ENCODE results near the gene IQCM.
"Not testable (repeated sequence)": the region's sequence is repeated elsewhere in the genome, so short reads cannot be mapped to it uniquely, and the experiment has no call there.

IQCM gene

DNA sequence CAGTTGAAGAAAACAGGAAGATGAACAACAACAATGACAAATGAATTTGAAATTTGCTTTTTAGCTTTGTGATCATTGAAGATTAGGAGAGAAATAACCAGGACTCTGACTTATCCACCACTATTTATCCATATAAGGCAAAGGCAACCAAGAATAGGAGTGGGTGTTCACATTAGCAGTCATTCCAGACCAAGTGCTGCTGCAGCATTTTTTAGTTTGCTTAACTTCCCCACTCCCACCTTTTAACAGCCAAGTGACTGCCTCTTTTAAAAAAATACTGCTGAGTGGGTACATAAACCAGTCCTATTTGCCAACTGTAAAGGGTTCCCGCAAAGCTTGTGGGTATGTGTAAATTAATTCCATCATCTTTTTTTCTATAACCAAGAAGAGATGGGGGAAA is 230.9 kb downstream of the IQCM start:
- DNase-seq (ENCODE audit: low read depth), result no peak

DNA sequence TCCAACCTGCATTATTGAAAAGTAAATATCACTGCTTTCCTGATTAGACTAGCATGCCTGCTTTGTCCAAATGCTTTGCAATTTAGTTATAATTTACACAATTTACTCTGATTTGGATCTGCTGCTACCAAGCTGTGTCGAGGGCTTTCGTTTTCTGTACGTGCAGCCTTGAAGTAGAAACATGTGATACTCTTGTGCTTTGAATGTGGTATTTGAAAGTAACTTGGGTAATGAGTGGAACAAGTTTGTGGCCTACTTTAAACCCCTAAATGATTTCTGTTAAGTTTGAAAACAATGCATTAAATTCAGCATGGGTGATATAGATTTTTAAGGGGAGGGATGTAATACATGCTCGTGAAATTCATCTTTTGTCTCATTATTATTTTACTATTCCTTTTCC is 240.7 kb downstream of the IQCM start:
- DNase-seq (ENCODE audit: low read depth), result no peak

DNA sequence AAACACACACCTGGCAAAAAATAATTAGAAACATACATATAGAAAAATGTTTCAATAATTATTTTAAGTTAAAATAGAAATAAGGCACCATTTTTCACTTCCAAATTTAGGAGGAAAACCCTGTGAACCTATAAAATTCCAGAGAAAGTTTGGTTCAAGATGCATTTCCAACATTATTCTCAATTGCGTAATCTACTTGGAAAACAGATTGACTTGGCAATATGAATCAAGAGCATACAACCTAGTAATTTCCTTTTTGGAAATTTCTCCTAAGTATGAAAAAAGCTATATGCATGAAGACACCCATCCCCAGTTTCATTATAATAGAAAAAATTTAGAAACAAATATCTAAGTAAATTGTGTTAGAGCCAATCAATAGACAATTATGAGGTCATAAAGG is 242.9 kb downstream of the IQCM start:
- DNase-seq (ENCODE audit: low read depth), result no peak

DNA sequence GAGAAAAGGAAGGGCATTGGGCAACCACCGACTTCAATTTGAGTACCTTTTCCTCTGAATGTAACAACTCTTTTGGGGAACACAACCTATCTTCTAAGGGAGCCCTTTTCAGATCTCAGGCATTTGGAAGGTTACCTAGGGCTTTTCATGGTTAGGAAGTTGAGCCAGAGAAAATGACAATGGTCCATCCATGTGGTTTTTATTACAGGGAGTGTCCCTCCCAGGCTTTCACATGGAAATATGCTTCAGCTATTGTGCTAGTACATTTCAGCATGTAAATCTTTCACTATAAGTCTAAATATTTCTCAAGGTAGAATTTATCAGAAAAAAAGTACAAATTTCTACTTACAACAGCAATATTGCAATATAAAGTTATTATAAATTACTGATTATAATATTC is 259.8 kb downstream of the IQCM start:
- no peak for DNase-seq (ENCODE audit: low read depth)

DNA sequence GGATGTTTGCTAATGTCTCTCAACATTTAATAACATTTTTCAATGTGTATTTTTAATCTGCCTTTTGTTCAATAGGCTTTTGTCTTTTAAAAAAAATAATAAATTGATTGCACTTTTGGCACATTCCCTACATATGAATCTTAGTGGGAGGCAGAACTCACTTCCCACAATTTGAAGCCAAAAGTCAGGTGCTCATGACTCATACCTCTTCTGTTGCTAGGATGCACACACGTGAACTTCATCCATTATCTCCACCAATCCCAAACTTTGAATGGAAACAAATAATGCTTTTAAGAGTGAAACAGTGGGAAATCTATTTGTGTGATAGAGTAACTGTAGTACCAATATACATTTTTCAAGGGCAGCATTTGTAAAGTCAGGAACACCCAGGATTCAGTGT is 260.5 kb downstream of the IQCM start:
- DNase-seq (ENCODE audit: low read depth), result no peak

DNA sequence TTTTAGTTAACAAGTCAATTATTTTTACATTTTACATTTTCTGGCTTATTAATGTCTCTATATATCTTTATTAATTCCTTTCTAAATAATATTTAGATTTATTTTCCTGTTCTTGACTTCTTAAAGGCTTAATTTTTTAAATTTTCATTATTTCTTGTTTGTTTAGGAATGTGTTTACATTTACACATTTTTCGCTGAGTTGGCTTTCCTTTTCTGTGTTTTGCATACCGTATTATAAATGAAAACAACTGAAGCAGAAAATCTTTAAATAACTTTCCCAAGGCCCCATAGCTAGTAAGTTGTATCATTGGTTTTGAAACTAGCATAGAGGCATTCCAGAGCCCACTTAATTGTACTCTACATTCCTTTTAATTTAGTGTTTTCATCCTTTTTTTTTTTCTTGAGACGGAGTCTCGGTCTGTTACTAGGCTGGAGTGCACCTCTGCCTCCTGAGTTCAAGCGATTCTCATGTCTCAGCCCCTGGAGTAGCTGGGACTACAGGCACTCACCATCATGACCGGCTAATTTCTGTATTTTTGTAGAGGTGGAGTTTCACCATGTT is 261.6 kb downstream of the IQCM start:
- DNase-seq (ENCODE audit: low read depth), result no peak

DNA sequence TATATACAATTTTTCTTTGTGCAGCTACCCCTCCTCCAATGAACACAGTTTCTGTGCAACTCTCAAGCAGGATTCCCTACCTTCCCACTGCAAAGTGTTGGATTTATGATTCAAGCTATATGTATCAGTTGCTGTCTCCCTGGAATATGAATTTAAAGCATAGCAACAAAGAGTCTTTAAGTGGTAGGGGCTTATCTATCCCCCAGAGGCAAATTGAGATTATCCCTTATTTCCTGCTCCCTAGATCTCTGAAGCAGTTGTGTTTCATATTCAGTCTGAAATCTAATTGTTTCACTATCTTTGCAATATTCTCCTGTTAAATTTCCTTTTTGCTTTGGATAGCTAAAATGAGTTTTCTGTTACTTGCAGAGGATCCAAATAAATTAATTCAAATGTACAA is 263.0 kb downstream of the IQCM start:
- no peak for DNase-seq (ENCODE audit: low read depth)

DNA sequence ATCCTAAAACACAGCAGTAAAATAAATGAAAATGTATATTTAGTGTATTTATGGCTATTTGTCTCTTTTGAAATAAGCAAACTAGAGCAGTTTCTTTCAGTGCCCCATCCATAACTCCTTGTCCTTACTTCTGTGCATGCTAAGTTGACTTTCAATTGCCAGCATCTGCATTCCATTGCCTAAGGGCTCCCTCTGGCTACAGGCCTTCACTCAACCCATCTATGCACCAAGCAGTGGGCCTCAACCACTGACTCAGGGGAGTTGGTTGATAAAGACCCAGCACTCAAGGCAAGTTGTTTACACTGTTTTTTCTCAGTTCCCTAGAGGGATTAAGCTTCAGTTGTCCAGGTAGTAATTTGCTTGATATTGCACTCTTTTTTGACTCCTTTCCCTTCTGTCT is 265.7 kb downstream of the IQCM start:
- no peak for DNase-seq (ENCODE audit: low read depth)

DNA sequence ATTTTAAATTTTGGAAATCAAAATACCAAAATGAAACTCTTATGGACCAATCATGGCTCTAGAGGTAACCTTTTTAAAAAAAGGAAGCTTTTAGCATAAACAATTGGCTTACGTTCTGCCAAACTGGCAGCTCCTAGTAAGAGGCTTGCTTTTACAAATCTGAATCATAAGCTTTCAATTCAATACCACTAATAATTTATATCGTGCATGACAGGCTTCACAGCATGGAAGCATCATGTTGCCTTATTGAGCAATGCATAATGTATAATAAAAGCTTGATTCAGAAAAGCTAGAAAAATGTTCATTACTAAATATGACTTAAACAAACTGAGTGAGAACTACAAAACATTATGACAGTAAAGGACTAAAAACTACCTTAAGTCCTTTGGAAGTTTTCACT is 280.9 kb downstream of the IQCM start:
- DNase-seq (ENCODE audit: low read depth), result no peak

DNA sequence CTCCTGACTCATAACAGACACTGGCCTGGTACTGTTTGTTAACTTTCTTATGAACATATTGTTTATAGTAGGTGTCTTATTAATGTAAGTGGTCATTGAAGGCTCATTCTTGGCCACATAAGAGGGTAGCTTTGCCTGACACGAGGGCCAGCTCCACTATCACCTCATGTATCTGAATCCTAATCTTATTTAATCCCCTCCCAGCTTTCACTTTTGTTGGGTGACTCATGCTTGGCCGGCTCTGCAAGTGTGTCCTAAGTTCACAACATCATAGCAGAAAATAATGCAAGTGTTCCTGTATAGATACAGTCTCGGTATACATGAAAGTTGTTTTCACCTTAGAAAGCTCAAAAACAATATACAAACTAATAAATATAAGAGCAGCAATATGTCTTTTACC is 283.8 kb downstream of the IQCM start:
- DNase-seq (ENCODE audit: low read depth), result no peak

DNA sequence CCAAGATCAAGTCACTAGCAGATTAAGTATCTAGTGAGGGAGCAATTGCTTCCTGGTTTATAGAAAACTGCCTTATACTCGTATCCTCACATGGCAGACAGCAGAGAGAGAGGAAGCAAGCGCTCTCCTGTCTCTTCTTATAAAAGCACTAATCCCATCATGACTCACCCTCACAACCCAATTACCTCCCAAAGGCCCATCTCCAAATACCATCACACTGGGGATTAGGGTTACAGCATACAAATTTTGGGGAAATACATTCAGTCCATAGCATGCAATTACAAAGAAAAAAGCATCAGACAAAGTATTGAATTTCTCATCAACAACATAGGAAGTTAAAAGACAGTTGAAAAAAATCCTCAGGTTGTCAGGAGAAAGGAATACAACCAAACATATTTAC is 292.6 kb downstream of the IQCM start:
- DNase-seq (ENCODE audit: low read depth), result no peak

DNA sequence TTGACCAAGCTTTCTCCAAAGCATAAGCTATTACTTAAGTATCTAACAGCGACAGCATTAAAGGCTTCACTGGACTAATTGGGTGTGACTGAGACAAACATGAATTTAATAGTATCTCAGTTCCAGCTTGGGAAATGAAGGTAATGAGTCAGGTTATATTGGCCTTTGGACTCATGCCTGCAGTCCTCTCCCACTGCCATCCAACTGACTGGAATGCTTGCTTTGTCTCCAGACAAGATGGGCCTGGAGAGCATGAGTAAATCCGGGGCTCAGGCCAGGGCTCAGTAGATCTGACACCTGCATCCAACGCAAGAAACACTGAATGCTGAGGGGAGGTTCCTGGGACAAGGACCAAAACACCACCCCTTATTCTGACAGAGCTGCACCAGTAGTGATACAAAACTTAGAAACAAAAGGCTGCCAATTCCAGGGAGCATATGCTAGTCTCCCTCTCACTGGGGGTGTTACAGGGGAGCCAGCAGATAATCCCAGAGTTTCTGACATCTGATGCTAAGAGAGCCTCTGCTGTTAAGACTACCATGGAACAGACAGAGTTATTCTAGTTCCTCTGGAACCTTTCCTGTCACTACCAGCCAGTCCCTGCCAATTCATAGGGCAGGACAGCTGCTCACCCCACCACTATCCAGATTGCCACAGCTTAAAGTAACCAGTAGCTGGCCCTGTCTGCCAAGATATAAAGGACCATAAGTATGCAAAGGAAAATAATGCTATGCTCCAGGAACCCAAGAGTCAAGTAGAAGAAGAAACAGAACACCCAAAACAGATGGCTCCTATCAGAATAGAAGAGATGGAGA is 293.8 kb downstream of the IQCM start:
- no peak for DNase-seq (ENCODE audit: low read depth)

DNA sequence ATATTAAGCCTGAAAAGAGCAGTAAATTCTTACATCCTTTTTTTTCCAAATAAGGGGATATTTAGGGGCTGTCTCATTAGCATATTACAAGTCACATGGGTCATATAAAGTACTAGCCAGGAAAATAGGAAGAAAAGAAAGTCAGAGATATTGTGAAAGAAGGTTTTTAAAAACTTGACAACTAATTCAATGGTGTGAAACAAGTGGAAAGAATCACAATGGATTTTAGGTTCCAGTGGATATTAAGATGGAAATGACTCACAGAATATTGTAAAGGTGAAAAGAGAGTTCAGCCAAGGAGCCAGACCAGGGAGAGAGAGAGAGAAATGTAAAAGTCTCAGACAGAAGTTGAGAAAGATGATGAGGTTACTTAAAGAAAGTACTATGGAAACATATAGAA is 297.2 kb downstream of the IQCM start:
- no peak for DNase-seq (ENCODE audit: low read depth)

DNA sequence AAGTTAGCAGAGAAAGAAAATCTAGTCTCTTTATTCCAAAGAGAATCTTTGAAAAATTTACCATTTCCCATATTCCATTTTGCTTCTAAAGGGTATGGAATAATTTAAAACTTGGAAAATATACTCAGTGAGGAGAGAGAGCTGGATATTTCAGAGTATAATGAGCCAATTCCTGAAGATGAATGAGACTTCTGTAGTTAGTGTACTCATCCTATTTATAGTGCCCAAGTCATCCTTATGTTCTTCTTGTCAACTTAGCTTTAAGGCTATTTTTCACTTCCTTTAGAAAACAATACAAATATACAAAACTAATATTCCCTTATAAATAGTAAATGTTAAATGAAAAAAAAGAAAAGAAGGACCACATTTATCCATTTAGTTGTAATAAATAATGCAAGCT is 302.6 kb downstream of the IQCM start:
- DNase-seq (ENCODE audit: low read depth), result no peak

DNA sequence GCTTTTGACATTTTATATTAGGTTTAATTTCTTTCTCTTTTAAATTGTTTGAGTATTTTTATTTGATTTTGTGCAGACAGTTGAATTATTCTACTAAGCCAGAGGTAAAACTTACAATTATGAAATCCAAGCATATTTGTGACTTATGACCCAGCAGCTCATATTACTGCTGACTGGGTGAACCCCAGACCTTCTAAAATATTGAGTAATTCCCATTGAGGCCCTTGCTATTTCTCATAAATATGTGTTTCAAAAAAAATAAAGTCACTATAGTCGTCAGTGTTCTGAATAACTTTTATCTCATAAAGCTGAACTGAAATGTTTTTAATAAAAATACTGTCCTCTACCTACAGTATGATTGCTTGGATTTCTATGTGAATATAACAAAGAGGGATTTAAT is 303.1 kb downstream of the IQCM start:
- no peak for DNase-seq (ENCODE audit: low read depth)

DNA sequence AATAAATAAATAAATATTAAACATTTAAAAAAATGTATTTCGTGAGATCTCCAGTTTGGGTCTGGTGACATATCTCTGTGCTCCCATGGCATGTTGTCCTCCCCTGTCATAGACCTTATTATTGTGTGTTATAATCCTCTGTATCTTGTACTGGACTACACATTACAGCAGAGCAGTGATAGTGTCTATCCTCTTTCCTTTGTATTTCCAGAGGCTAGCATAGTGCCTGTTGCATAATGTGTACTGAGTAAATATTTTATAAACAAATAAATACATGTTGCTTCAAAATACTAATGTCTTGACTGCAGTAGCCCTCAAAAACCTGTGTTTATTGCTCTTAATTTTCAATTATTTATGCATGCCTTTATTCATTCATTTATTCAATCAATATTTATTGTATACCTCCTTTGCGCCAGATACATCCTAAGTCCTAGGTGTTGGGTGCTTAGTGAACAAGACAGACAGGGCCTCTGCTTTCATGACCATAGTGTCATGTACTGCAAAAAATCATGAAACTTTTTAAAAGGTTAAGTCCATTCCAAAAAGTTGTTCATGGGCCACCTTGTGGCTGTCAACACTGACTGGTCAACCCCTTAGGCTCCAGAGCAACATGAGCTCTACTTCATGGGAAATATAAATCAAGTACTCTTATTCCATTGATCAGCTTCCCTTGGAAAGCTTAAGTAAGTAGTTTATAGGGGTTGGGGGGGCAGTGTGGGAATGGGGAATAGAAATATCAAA is 303.9 kb downstream of the IQCM start:
- DNase-seq (ENCODE audit: low read depth), result no peak

DNA sequence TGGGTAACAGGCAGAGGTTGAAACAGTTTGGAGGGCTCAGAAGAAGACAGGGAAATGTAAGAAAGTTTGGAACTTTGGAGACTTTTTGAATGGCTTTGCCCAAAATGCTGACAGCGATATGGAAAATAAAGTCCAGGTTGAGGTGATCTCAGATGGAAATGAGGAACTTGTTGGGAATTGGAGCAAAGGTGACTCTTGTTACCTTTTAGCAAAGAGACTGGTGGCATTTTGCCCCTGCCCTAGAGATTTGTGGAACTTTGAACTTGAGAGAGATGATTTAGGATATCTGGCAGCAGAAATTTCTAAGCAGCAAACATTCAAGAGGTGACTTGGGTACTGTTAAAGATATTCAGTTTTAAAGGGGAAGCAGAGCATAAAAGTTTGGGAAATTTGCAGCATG is 308.3 kb downstream of the IQCM start:
- not testable (repeated sequence) for DNase-seq (ENCODE audit: low read depth)

DNA sequence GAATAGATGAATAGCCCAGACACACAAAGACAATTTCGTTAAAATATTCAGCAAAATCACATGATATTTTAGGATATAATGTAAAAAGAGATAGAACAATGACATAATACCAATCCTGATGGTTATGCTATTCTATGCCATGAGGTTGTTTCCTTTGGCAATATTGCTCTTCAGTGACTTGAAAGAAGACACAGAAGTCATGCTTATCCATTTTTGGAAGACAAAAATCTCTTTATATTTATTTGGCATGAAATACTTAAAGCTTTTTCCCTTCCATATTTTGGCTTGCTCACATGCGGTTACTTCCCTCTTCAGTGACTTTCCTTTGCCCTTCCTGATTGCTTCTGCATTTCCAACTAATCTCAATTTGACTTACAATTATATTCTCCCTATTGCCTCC is 314.8 kb downstream of the IQCM start:
- DNase-seq (ENCODE audit: low read depth), result no peak

DNA sequence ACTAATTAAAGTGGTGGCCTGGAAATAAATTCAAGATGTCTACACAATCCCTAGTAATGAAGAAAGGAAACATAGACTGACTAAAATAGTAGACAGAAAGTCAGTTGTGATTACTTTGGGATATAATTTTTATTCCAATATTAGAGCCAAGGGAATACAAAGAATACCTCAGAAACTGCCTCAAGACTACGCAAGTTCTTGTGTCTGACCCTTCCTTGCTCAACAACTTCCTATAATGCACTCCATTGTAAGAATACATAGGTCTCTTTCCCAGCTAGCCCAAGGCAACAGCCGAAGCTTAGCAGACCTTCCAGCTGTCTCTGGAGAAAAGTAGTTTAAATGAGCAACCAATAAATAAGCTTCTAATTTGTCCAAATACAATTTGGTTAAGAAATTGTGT is 315.9 kb downstream of the IQCM start:
- DNase-seq (ENCODE audit: low read depth), result no peak

DNA sequence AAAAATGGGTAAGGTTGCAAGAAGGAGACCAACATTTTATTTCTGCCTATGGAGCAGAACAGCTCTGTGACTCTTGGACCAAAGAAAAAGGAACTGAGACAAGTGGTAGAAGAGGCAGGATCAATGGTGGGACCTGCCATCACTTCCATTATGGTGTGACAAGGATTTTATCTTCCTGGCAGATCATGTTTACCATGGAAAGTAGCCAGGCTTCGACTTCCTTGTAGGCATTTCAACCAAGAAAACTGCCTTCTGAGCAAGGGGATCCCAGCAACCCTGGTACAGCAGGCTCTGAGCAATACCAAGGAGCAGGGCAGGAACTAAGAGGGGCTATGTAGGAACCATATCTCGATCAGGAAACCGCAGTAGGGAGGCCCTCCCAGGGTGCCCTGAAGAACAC is 317.4 kb downstream of the IQCM start:
- DNase-seq (ENCODE audit: low read depth), result no peak

DNA sequence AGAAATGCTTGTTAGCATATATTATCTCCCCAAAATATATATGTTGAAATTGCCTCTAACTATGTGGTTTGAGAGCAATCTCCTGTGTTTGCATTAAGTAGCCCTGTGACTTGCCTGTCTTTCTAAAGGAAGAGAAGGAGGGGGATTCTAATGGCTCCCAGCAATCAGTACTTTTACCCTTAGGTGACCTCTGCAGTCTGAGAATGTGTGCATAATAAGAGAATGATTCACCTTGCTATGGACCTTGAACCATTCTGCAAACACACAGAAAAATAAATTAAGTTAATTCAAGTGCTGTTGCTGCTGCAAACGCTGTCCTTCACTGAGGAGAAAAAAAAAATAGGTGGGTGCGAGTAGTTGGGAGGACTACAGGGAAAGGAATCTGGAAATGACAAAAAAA is 322.2 kb downstream of the IQCM start:
- no peak for DNase-seq (ENCODE audit: low read depth)

DNA sequence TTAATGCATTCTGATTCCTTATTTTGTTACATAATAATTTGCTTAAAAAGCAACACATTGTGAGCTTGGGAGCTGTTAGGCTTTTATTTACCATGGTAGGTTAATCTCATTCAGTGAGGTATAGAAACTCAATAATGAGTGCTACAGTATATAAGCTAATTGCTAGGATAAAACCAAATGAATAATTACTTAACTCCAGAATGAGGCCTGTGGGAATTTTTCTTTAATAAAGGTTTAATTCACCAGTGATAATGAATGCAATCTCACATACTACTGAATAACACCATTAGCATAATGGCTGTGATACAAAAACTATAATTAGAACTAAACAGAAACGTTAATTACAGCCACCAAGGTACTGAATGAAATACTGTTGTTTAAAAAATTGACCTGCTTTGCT is 326.3 kb downstream of the IQCM start:
- DNase-seq (ENCODE audit: low read depth), result no peak

DNA sequence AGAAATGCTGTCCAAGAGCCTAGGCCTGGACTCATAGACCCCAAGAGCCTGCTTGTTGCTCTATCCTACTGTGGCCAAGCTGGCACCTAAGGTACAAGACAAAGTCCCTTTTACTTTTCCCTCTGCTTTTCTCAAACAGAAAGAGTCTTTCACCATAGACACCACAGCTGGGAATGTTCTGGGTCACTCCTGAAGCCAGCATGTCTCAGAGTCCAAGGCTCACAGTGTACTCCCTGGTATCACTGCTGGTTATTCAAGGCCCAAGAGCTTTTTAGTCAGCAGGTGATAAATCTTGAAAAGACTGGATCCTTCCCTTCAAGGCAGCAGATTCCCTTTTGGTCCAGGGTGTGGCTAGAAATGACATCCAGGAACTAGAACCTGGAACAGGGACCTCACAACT is 328.8 kb downstream of the IQCM start:
- DNase-seq (ENCODE audit: low read depth), result no peak
